Activated T-cell treated with anti-CD3 and anti-CD28 coated beads, Interleukin-2, amount 50 U/mL, for 48 hours (primary cell): ENCODE measurements around the gene SEMA3A.
"Not testable (repeated sequence)": the region's sequence is repeated elsewhere in the genome, so short reads cannot be mapped to it uniquely, and the experiment has no call there.

Experiments used
- DNase-seq, 2 experiments: peaks; one replicate each; pipeline ENCODE4 v3.0.0-alpha.2; 2020

Gene SEMA3A

DNA sequence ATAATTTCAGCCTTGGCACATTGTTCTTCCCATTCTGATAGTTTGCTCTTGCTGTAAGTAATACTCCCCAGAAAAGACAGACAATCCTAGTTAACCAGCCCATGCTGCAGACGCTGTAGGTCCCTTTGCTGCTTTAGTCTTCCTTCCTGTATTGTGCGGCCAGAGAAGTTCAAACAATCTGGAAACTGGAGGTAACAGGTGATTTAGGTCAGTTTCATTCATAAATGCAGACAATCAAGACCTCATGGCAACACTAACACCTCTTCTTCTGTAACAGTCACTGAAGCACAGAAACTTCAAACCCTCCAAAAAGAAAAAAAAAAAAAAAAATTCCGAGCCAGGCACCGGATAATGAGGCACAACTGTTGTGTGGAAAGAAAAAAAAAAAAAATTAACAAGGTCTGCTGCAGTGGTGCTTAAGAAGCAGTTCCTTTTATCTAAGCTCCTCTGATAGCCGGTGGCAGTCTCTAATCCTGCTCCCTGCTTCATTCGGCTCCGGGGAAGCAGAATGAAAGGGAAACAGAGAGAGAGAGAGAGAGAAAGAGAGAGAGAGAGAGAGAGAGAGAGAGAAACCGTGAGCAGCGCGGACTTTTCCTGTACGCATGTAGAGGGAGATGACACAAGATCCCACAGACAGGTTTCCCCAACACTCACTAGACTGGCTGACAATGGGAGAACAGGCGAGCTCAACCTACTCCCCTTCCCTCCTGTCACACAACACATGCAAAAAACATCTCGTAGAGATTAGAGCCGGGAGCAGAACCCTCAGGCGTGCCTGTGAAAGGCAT lies at the start of gene SEMA3A:
SEMA3A (minus strand) TSS at position 306 of the 788 bp plus-strand sequence; CDS start at position 103, 203 bp downstream.
- peak; percentile 27 to 36 for DNase-seq

GRCh38 chr7:84243037-84243436 lies 48.4 kb upstream of the SEMA3A start:
- not testable (repeated sequence) for DNase-seq

GRCh38 chr7:84238596-84238995 lies 44.0 kb upstream of the SEMA3A start:
- DNase-seq, result no peak

DNA sequence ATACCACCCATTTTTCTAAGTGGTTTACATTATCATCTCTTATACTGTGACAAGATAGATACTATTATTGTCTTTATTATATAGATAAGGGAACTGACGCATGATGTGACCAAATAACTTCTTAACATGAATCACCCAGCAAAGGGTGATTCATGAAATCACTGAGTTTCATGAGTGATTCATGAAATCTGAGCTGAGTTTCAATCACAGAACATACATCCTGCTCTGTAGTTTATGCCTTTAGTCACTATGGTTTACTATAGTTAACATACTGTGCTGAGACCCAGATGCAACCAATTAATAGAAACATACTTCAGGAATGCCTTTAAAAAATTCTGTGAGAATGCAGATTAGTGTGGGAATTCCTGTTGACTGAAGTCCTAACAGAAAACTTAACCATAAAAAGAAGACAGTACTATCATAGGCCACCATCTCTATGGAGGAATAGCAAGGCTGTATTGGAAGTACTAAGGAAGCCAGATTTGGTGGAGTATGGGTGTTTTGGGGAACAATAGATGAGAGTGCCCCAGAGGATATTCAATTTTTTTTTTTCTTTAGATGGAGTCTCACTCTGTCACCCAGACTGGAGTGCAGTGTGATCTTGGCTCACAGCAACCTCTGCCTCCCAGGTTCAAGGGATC lies 43.1 kb upstream of the SEMA3A start:
- DNase-seq, result no peak

DNA sequence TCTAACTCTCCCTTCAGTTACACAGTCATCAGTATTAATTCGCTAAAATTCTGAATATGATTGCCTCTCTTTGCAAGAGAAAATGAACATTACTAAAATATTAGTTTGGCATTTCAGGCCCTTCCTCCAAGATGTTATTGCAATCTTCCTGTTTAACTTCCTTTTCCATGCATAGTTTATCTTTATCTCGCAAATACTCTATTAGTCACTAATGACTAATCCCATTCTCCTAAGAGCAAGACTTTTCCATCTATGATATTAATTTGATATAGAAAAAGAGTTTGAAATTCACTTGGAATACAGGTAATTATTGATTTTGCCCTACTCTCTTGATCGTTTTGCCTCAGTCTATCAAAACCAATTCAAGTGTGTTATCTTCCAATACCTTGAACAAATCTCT lies 41.8 kb upstream of the SEMA3A start:
- no peak for DNase-seq

GRCh38 chr7:84232646-84233045 lies 38.1 kb upstream of the SEMA3A start:
- DNase-seq, result no peak

DNA sequence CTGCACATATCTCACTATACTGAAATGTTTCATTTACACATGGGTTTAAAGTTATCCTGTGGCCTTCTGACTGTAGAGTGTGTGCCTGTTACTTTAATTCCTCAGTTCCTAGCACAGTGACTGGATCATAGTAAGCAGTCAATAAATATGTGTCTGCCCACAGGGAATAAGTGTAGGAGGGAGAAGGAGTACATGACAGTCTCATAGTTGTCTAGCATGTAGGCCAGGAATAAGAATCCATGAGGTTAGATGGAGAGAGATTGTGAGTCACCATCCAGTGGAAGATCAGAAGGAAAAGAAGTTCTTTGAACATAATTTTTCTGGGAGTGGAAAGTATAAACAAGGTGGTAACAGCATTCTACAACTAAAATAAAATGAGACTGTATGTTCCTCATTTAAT lies 36.6 kb upstream of the SEMA3A start:
- DNase-seq, result no peak

GRCh38 chr7:84230491-84230890 lies 35.9 kb upstream of the SEMA3A start:
- no peak for DNase-seq

GRCh38 chr7:84228526-84228925 lies 33.9 kb upstream of the SEMA3A start:
- no peak for DNase-seq

- no peak for DNase-seq
Observed at GRCh38 chr7:84226759-84227158, 32.2 kb upstream of the SEMA3A start.

DNA sequence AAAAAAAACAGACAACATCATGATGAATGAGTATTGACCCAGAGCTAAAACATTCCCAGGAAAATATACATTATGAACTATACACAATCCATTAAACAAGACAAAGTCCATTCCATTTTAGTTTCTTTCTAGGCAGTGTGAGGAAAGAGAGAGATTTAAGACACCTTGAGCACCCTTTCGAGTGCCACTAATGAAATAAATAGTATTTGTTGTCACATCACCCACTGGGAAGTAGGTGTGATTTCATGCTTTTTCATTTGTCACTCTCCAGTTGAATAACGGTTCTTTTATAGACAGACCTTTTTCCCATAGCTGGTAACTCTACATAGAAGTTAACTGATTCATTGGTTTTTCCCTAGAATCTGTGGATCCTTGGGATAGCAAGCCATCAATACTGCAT lies 29.9 kb upstream of the SEMA3A start:
- no peak for DNase-seq

GRCh38 chr7:84219310-84219709 lies 24.7 kb upstream of the SEMA3A start:
- DNase-seq, result no peak

DNA sequence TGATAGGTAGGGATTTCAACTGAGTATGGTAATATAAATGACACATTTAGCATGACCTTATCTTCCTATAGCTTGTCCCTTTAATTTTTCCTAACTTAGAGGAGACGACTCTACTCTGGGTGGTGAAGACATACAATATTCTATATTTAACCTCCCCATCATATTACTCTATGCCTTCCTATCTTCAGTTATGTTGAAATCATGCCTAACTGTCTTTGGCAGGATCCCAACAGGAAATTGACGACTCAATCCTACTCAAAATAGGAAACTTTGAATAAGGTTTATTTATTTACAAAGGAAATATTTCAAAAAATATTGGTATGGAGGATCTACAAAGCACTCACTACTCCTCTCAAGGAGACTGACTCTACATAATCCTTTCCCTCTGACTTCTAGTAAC lies 24.1 kb upstream of the SEMA3A start:
- DNase-seq, result no peak

GRCh38 chr7:84216472-84216871 lies 21.9 kb upstream of the SEMA3A start:
- DNase-seq, result no peak

GRCh38 chr7:84214757-84215156 lies 20.2 kb upstream of the SEMA3A start:
- not testable (repeated sequence) for DNase-seq

DNA sequence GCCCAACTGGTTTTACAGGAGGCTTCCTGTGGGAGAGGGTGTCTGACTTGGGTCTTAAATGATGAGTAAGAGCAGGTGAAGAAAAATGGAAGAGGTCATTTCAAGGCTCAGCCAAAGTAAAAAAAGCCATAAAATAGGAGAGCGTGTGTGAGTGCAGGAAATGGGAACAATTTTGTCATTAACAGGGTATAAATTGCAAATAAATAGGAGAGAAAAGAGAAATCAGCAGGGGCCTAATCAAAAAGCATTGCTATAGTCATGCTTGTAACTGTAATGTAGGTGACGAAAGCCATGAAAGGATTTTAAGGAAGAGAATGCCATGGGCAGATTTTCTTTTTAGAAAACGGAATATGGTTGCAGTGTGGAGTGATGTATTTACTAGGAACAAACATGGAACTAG lies 15.7 kb upstream of the SEMA3A start:
- no peak for DNase-seq

DNA sequence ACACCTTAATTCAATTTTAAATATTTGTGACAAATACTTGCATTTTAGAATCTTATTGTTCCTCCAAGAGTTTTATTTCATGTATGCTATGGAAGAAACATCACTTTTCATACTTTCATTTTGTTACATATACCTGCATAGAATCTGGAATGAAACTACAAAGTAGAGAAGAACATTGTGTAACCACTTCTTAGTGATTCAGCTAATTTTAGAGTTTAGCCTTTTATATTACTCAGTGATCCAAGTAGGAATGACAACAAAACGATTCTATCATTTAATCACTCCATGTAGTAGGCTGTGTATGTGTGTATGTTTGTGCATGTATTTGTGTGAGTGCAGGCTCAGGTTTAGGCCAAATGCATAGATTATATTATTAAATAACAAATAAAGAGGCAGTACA lies 14.4 kb upstream of the SEMA3A start:
- no peak for DNase-seq

DNA sequence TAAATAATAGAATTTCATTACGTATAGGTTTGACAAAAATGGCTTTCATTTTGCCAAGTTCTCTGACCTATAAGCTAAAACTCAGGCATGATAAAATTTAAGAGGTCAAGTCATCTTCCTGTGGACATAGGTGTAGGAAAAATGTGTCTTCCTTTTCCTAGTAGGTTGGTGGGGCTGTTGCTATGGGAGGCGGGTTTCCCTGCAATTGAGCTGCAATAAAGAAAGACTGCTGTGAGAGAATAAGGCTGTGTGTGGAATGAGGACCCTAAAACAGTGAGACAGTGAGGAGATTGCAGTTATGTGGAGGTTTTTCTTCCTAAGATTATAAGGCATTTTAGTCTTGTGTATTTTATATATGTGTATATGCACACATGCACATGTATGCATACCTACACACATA lies 13.0 kb upstream of the SEMA3A start:
- DNase-seq, result no peak

DNA sequence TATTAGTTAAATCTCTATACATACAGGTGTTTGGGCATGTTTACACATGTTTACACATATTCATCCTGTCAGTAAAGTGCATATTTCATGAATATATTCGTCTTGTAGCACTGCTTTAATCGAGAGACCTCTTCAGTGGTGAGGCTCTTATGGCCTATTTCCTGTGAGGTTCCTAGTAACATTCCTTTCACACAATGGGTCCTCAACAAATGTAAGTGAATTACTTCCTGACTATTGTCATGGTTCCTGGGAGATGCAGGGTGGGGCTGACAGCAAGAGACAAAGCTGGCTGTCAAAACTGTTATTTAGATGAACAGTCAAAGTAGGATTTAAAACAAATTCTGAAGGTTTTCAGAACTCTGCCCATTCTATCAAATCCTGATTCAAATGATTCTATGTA lies 12.4 kb upstream of the SEMA3A start:
- DNase-seq, result no peak

DNA sequence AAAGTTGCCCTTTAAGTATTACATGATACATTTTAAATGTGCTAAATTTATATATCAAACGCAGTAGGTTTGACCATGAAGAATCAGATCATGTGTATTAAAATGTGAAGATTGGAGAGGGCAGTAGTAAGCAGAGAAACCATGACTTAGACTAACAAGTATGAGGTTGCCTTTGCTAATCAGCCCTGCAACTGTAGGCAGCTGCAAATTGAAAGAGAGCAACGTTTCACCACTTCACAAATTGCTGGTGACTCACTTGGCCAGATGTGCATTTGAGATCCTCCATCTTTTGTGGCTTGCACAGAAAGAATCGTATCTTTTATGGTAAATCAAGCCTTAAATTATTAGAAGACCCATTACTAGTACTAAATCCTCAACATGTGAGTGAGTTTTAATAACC lies 10.1 kb upstream of the SEMA3A start:
- DNase-seq, result no peak

DNA sequence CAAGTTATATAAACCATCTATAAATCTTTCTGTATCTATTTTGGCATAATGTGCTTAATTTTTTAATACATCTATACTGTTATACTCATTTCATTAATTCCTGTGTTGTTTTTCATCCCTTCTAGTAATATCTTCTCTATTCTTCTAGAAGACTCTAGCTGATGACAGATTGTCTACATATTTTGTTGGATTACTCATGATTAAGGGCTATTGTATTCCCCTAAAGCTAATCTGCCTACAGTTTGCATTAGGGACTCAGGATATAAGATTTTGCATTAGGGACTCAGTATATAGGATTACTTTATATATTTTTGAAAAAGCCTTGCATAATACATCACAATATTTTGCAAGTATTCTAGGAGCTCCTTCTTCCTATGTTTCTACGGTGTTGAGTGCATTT lies 8.3 kb upstream of the SEMA3A start:
- DNase-seq, result no peak

GRCh38 chr7:84200859-84201258 lies 6.3 kb upstream of the SEMA3A start:
- DNase-seq, result no peak

DNA sequence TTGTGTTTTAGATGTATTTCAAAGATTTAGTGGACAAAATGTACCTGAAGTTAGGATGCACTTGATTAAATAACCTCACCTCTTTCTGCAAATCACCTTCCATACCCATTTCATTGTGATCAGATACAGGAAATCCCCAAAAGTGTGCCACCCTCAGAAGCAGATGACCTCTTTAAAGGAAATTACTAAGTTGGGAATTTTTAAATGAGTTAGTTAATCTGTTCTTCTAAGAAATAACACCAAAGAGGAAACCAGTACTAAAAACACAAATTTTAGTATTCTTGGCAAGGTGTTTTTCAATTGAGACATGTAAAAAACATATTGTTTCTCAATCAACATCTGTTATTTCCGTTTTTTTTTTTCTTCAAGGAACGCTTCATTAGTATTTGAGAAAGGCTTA lies 4.6 kb upstream of the SEMA3A start:
- DNase-seq, result no peak

DNA sequence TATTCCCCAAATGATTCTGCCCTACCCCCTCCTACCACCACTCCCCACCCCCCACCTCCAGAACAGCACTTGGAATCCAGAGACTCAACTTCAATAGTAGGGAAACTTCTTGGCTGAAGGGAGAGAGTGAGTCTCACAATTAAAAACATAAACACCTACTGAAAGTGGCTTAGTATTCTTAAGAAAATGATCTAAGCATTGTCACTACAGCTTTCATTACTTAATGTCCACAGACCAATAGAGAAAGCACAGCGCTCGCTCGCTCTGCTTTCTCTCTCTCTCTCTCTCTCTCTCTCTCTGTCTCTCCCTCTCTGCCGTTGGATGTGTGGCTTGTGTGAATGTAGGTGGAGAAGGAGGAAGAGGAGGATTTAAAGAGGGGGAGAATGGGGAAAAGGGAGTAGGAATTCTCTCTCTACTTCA lies 1.5 kb upstream of the SEMA3A start:
- DNase-seq, result no peak
